Measurements from ENCODE around the gene DCAF7. TPM values are rescaled to one million over a fixed set of nuclear protein-coding genes. Genes with fewer than 3 reads are reported as not detected.

DCAF7 gene
- total RNA-seq, 1 donor from 2014 or later, result 24.0 TPM

GRCh38 chr17:63544467-63545301 lies 5.6 kb upstream of the DCAF7 start:
- DNase-seq (ENCODE audit: low read depth, low spot score), result no peak

GRCh38 chr17:63546308-63547082 lies 3.8 kb upstream of the DCAF7 start:
- DNase-seq (ENCODE audit: low read depth, low spot score), result no peak

GRCh38 chr17:63547083-63547523 lies 3.2 kb upstream of the DCAF7 start:
- no peak for DNase-seq (ENCODE audit: low read depth, low spot score)

GRCh38 chr17:63549289-63549945 lies 860 bp upstream of the DCAF7 start:
- DNase-seq (ENCODE audit: low read depth, low spot score), result no peak

GRCh38 chr17:63550817-63551639 lies 751 bp downstream of the DCAF7 start:
- DNase-seq (ENCODE audit: low read depth, low spot score), result no peak

GRCh38 chr17:63552211-63552610 lies 1.9 kb downstream of the DCAF7 start:
- no peak for DNase-seq (ENCODE audit: low read depth, low spot score)

GRCh38 chr17:63555500-63556156 lies 5.4 kb downstream of the DCAF7 start:
- DNase-seq (ENCODE audit: low read depth, low spot score), result no peak

- no peak for DNase-seq (ENCODE audit: low read depth, low spot score)
These were observed 7.1 kb downstream of the DCAF7 start for GRCh38 chr17:63557416-63557815.

GRCh38 chr17:63558441-63558840 lies 8.2 kb downstream of the DCAF7 start:
- DNase-seq (ENCODE audit: low read depth, low spot score), result no peak

GRCh38 chr17:63561819-63562218 lies 11.5 kb downstream of the DCAF7 start:
- DNase-seq (ENCODE audit: low read depth, low spot score), result no peak

GRCh38 chr17:63563339-63563738 lies 13.1 kb downstream of the DCAF7 start:
- DNase-seq (ENCODE audit: low read depth, low spot score), result no peak

- DNase-seq (ENCODE audit: low read depth, low spot score), result no peak
These were observed 14.3 kb downstream of the DCAF7 start for GRCh38 chr17:63564562-63564961.

- DNase-seq (ENCODE audit: low read depth, low spot score), result no peak
These were observed 17.0 kb downstream of the DCAF7 start for GRCh38 chr17:63567229-63567628.

- DNase-seq (ENCODE audit: low read depth, low spot score), result no peak
These were observed 18.3 kb downstream of the DCAF7 start for GRCh38 chr17:63568563-63568962.

GRCh38 chr17:63571632-63572310 lies 21.5 kb downstream of the DCAF7 start:
- DNase-seq (ENCODE audit: low read depth, low spot score), result no peak

- DNase-seq (ENCODE audit: low read depth, low spot score), result no peak
These were observed 23.4 kb downstream of the DCAF7 start for GRCh38 chr17:63573634-63574033.

- DNase-seq (ENCODE audit: low read depth, low spot score), result no peak
These were observed 27.9 kb downstream of the DCAF7 start for GRCh38 chr17:63578027-63578768.

GRCh38 chr17:63578769-63579111 lies 28.5 kb downstream of the DCAF7 start:
- DNase-seq (ENCODE audit: low read depth, low spot score), result no peak

GRCh38 chr17:63579633-63580032 lies 29.4 kb downstream of the DCAF7 start:
- peak; percentile 66 for DNase-seq (ENCODE audit: low read depth, low spot score)
